Astrocyte (in vitro differentiated cells and primary cell): Measurements from ENCODE around the gene KCNK5. TPM values are rescaled to one million over a fixed set of nuclear protein-coding genes. Genes with fewer than 3 reads are reported as not detected.

Experiments
- DNase-seq: peaks from one replicate; pipeline ENCODE4 v3.0.0-alpha.2; 2010; ENCODE audit warnings: low read depth
- FAIRE-seq: peaks from 2 replicates; lab custom pipeline; 2011; peaks lifted over from hg19 to GRCh38; lab: Jason Lieb, UNC
- H2AFZ ChIP-seq: 2 replicates; pipeline ENCODE4 v1.6.0; 2012; ENCODE audit warnings: low read depth, low read length, inconsistent platforms
- H3K27ac ChIP-seq: 2 replicates; pipeline ENCODE4 v1.5.1; 2011; ENCODE audit warnings: low read depth, low read length, inconsistent platforms
- H3K27me3 ChIP-seq: 2 replicates; pipeline ENCODE4 v1.6.0; 2011; ENCODE audit warnings: low read length, inconsistent platforms; ENCODE audit not compliant: insufficient read depth
- H3K36me3 ChIP-seq: 2 replicates; pipeline ENCODE4 v1.5.1; 2011; ENCODE audit warnings: low read length, inconsistent platforms; ENCODE audit not compliant: insufficient read depth
- H3K4me1 ChIP-seq: 2 replicates; pipeline ENCODE4 v1.5.1; 2011; ENCODE audit warnings: low read length, inconsistent platforms; ENCODE audit not compliant: insufficient read depth
- H3K4me2 ChIP-seq: 2 replicates; pipeline ENCODE4 v1.6.0; 2012; ENCODE audit warnings: low read length, inconsistent platforms
- H3K4me3 ChIP-seq: 2 replicates; pipeline ENCODE4 v1.5.1; 2011; ENCODE audit warnings: low read depth, mild to moderate bottlenecking, low read length, inconsistent platforms; ENCODE audit not compliant: insufficient read depth
- H3K79me2 ChIP-seq: 2 replicates; pipeline ENCODE4 v1.6.0; 2012; ENCODE audit warnings: mild to moderate bottlenecking, low read length, inconsistent platforms; ENCODE audit not compliant: insufficient read depth
- H3K9ac ChIP-seq: 2 replicates; pipeline ENCODE4 v1.6.0; 2012; ENCODE audit warnings: mild to moderate bottlenecking, low read length, inconsistent platforms
- H3K9me3 ChIP-seq: 2 replicates; pipeline ENCODE4 v1.5.1; 2012; ENCODE audit warnings: low read depth, mild to moderate bottlenecking, low read length, inconsistent platforms; ENCODE audit not compliant: insufficient read depth
- H4K20me1 ChIP-seq: 2 replicates; pipeline ENCODE4 v1.6.0; 2012; ENCODE audit warnings: low read length, inconsistent platforms; ENCODE audit not compliant: insufficient read depth
- H3K27ac Mint-ChIP-seq: one replicate; pipeline ENCODE4 v1.8.0; 2021; ENCODE audit warnings: mild to moderate bottlenecking, mixed read lengths; ENCODE audit not compliant: unreplicated experiment
- H3K27me3 Mint-ChIP-seq: one replicate; pipeline ENCODE4 v1.8.0; 2021; ENCODE audit warnings: low read depth, mixed read lengths; ENCODE audit not compliant: unreplicated experiment
- H3K36me3 Mint-ChIP-seq: one replicate; pipeline ENCODE4 v1.8.0; 2021; ENCODE audit warnings: low read depth, mixed read lengths; ENCODE audit not compliant: unreplicated experiment
- H3K4me1 Mint-ChIP-seq: one replicate; pipeline ENCODE4 v1.8.0; 2021; ENCODE audit warnings: low read depth, mixed read lengths; ENCODE audit not compliant: unreplicated experiment
- H3K4me3 Mint-ChIP-seq: one replicate; pipeline ENCODE4 v1.8.0; 2021; ENCODE audit warnings: mild to moderate bottlenecking, moderate library complexity, mixed read lengths; ENCODE audit not compliant: unreplicated experiment
- H3K9me3 Mint-ChIP-seq: one replicate; pipeline ENCODE4 v1.8.0; 2021; ENCODE audit warnings: mild to moderate bottlenecking, mixed read lengths; ENCODE audit not compliant: unreplicated experiment
- EZH2 ChIP-seq: IDR thresholded peaks from 2 replicates; pipeline ENCODE4 v1.6.1; 2012; ENCODE audit warnings: mild to moderate bottlenecking, low read length, inconsistent platforms; ENCODE audit not compliant: insufficient read depth
- total RNA-seq: library from RNA; stranded (reverse); gene quantifications from 2 replicates; pipeline ENCODE4 v1.2.1, GENCODE V29; 2021
- TF ChIP-seq, protein P1 (sequence below): IDR thresholded peaks from 2 replicates; pipeline ENCODE4 v1.5.1; 2011; ENCODE audit warnings: low read depth, mild to moderate bottlenecking, inconsistent platforms, low read length, moderate library complexity; ENCODE audit not compliant: insufficient read depth

Gene KCNK5
- total RNA-seq, 1 donor from 2014 or later, result 0.14 TPM

DNA sequence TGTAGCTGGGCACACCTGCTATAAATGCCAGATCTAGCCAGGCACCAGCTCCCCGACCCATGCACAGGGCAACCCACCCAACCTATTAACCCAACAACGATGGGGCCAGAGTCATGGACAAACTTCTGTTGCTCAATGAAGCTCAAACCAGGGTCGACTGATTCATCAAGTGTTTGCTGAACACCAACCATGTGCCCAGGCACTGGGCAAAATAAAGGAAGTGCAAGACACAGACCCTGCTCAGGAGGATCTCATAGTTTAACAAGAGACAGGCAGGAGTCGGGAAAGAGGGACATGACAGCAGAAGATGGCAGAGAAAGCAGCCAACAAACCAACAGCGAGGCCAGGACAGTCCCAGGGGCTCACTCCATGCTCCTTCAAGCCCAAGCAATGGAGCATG lies 18.8 kb downstream of the KCNK5 start:
- Histone ChIP-seq H3K4me2 (no peak overlapping the region), H3K9ac (no peak overlapping the region), H4K20me1 (no peaks in the 10 kb centered on the region), H3K4me3 (no peak overlapping the region), H3K27ac (no peak overlapping the region), H3K36me3 (no peaks in the 10 kb centered on the region), H3K4me1 (no peaks in the 10 kb centered on the region), H2AFZ (no peak overlapping the region), H3K27me3 (no peaks in the 10 kb centered on the region), H3K9me3 (no peaks in the 10 kb centered on the region), H3K79me2 (no peaks in the 10 kb centered on the region)
- no peak for DNase-seq
- Mint-ChIP-seq H3K36me3 (peaks cover 2% of the 10 kb centered on the region), H3K27ac (no peak overlapping the region), H3K9me3 (no peaks in the 10 kb centered on the region), H3K4me3 (no peak overlapping the region), H3K4me1 (peaks cover 11% of the 10 kb centered on the region), H3K27me3 (peaks cover 13% of the 10 kb centered on the region)
- no peak for TF ChIP-seq EZH2
- TF ChIP-seq, protein P1, sequence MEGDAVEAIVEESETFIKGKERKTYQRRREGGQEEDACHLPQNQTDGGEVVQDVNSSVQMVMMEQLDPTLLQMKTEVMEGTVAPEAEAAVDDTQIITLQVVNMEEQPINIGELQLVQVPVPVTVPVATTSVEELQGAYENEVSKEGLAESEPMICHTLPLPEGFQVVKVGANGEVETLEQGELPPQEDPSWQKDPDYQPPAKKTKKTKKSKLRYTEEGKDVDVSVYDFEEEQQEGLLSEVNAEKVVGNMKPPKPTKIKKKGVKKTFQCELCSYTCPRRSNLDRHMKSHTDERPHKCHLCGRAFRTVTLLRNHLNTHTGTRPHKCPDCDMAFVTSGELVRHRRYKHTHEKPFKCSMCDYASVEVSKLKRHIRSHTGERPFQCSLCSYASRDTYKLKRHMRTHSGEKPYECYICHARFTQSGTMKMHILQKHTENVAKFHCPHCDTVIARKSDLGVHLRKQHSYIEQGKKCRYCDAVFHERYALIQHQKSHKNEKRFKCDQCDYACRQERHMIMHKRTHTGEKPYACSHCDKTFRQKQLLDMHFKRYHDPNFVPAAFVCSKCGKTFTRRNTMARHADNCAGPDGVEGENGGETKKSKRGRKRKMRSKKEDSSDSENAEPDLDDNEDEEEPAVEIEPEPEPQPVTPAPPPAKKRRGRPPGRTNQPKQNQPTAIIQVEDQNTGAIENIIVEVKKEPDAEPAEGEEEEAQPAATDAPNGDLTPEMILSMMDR, result no peak
- no peak for FAIRE-seq

DNA sequence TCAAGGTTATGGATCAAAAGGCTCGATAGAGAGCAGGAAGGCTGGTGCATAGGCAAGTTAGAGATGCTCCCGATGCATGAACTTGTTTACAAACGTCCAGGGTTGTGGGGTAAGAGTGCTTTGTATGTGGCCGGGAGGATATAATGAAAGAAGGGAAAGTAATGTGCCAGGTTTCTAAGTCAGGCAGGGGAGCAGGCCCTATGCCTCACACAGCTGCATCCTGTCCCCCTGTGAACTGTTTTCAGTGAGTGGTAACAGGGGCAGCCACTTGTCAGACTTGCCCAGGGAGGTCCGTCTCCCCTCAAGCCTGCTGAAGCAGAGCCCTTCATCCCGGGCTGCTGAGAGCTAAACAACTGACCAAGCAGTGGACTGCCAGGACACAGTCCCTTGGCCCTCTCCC lies 19.4 kb downstream of the KCNK5 start:
- Mint-ChIP-seq H3K36me3 (peaks cover 2% of the 10 kb centered on the region), H3K27ac (no peak overlapping the region), H3K4me3 (no peak overlapping the region), H3K9me3 (no peaks in the 10 kb centered on the region), H3K27me3 (peaks cover 10% of the 10 kb centered on the region), H3K4me1 (peaks cover 10% of the 10 kb centered on the region)
- DNase-seq (no peak), FAIRE-seq (no peak)
- H3K79me2 ChIP-seq, result no peaks in the 10 kb centered on the region
- no peak overlapping the region for H3K27ac ChIP-seq
- no peaks in the 10 kb centered on the region for H3K9me3 ChIP-seq
- no peaks in the 10 kb centered on the region for H4K20me1 ChIP-seq
- H2AFZ ChIP-seq, result no peak overlapping the region
- no peaks in the 10 kb centered on the region for H3K27me3 ChIP-seq
- no peaks in the 10 kb centered on the region for H3K36me3 ChIP-seq
- H3K4me1 ChIP-seq, result no peaks in the 10 kb centered on the region
- H3K4me2 ChIP-seq, result no peak overlapping the region
- H3K9ac ChIP-seq, result no peak overlapping the region
- TF ChIP-seq, protein P1, result no peak
- no peak for TF ChIP-seq EZH2
- H3K4me3 ChIP-seq, result no peak overlapping the region

DNA sequence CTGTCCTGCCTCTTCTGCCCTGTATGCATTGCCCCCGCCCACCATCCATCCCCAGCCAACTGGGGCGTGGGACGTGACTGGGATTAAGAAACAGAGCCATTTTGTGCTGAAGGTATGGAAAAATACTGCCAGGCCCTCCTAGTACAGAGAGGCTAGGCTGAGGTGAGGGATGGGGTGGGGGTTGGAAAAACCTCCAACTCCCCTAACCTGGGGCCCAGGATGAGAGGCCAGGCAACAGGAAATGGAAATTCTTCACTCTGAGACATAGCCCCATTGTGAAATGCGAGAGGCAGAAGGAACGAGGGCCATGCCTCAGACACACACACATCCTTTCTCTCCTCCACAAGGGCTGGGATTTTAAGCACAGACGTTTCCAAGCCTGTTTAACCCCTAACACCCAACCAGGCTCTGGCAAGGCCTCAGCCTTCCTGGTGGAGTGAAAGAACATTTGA lies 19.9 kb downstream of the KCNK5 start:
- Histone ChIP-seq H2AFZ (no peak overlapping the region), H3K4me1 (no peaks in the 10 kb centered on the region), H3K4me3 (no peak overlapping the region), H3K9ac (no peak overlapping the region), H3K36me3 (no peaks in the 10 kb centered on the region), H3K4me2 (no peak overlapping the region), H3K27ac (no peak overlapping the region), H4K20me1 (no peaks in the 10 kb centered on the region), H3K27me3 (no peaks in the 10 kb centered on the region), H3K9me3 (no peaks in the 10 kb centered on the region), H3K79me2 (no peaks in the 10 kb centered on the region)
- peaks cover 8% of the 10 kb centered on the region for H3K27me3 Mint-ChIP-seq
- no peaks in the 10 kb centered on the region for H3K9me3 Mint-ChIP-seq
- no peak for FAIRE-seq
- H3K4me1 Mint-ChIP-seq, result peaks cover 8% of the 10 kb centered on the region
- no peak for TF ChIP-seq EZH2
- TF ChIP-seq, protein P1, result no peak
- DNase-seq, result no peak
- H3K4me3 Mint-ChIP-seq, result no peak overlapping the region
- H3K36me3 Mint-ChIP-seq, result peaks cover 2% of the 10 kb centered on the region
- H3K27ac Mint-ChIP-seq, result peak overlapping the region; percentile 47
